ENCODE results near the gene OSBPL6.
"Not testable (repeated sequence)": the region's sequence is repeated elsewhere in the genome, so short reads cannot be mapped to it uniquely, and the experiment has no call there.

The OSBPL6 gene

GRCh38 chr2:178324077-178324476 is 129.8 kb downstream of the OSBPL6 start:
- Histone ChIP-seq H3K9me3 (ENCODE audit: control insufficient read depth, low read length) (no peaks in the 10 kb centered on the region), H3K36me3 (ENCODE audit: control insufficient read depth, insufficient read depth, low read length) (no peaks in the 10 kb centered on the region), H3K4me3 (ENCODE audit: low read length) (no peak overlapping the region), H3K27me3 (ENCODE audit: control insufficient read depth, insufficient read depth, low read length) (no peaks in the 10 kb centered on the region), H3K4me1 (ENCODE audit: control insufficient read depth, insufficient read depth, low read length) (no peaks in the 10 kb centered on the region), H3K9ac (ENCODE audit: low read length) (no peak overlapping the region)

GRCh38 chr2:178325268-178325667 is 131.0 kb downstream of the OSBPL6 start:
- H3K27me3 ChIP-seq (ENCODE audit: control insufficient read depth, insufficient read depth, low read length), result no peaks in the 10 kb centered on the region
- H3K9me3 ChIP-seq (ENCODE audit: control insufficient read depth, low read length), result no peaks in the 10 kb centered on the region
- H3K36me3 ChIP-seq (ENCODE audit: control insufficient read depth, insufficient read depth, low read length), result no peaks in the 10 kb centered on the region
- no peak overlapping the region for H3K4me3 ChIP-seq (ENCODE audit: low read length)
- no peaks in the 10 kb centered on the region for H3K4me1 ChIP-seq (ENCODE audit: control insufficient read depth, insufficient read depth, low read length)
- no peak overlapping the region for H3K9ac ChIP-seq (ENCODE audit: low read length)

GRCh38 chr2:178327516-178327915 is 133.2 kb downstream of the OSBPL6 start:
- Histone ChIP-seq H3K36me3 (ENCODE audit: control insufficient read depth, insufficient read depth, low read length) (no peaks in the 10 kb centered on the region), H3K4me3 (ENCODE audit: low read length) (no peak overlapping the region), H3K27me3 (ENCODE audit: control insufficient read depth, insufficient read depth, low read length) (no peaks in the 10 kb centered on the region), H3K4me1 (ENCODE audit: control insufficient read depth, insufficient read depth, low read length) (no peaks in the 10 kb centered on the region), H3K9ac (ENCODE audit: low read length) (no peak overlapping the region), H3K9me3 (ENCODE audit: control insufficient read depth, low read length) (no peaks in the 10 kb centered on the region)

- no peak overlapping the region for H3K9ac ChIP-seq (ENCODE audit: low read length)
- no peaks in the 10 kb centered on the region for H3K36me3 ChIP-seq (ENCODE audit: control insufficient read depth, insufficient read depth, low read length)
- H3K4me1 ChIP-seq (ENCODE audit: control insufficient read depth, insufficient read depth, low read length), result no peaks in the 10 kb centered on the region
- no peaks in the 10 kb centered on the region for H3K9me3 ChIP-seq (ENCODE audit: control insufficient read depth, low read length)
- no peaks in the 10 kb centered on the region for H3K27me3 ChIP-seq (ENCODE audit: control insufficient read depth, insufficient read depth, low read length)
- no peak overlapping the region for H3K4me3 ChIP-seq (ENCODE audit: low read length)
Measured at GRCh38 chr2:178328037-178328436, 133.7 kb downstream of the OSBPL6 start.

- Histone ChIP-seq H3K27me3 (ENCODE audit: control insufficient read depth, insufficient read depth, low read length) (no peaks in the 10 kb centered on the region), H3K4me3 (ENCODE audit: low read length) (no peak overlapping the region), H3K36me3 (ENCODE audit: control insufficient read depth, insufficient read depth, low read length) (no peaks in the 10 kb centered on the region), H3K9ac (ENCODE audit: low read length) (no peak overlapping the region), H3K9me3 (ENCODE audit: control insufficient read depth, low read length) (no peaks in the 10 kb centered on the region), H3K4me1 (ENCODE audit: control insufficient read depth, insufficient read depth, low read length) (no peaks in the 10 kb centered on the region)
Measured at GRCh38 chr2:178330175-178331017, 136.1 kb downstream of the OSBPL6 start.

GRCh38 chr2:178331474-178332432 is 137.4 kb downstream of the OSBPL6 start:
- H3K27me3 ChIP-seq (ENCODE audit: control insufficient read depth, insufficient read depth, low read length), result no peaks in the 10 kb centered on the region
- no peak overlapping the region for H3K9ac ChIP-seq (ENCODE audit: low read length)
- no peaks in the 10 kb centered on the region for H3K4me1 ChIP-seq (ENCODE audit: control insufficient read depth, insufficient read depth, low read length)
- no peaks in the 10 kb centered on the region for H3K36me3 ChIP-seq (ENCODE audit: control insufficient read depth, insufficient read depth, low read length)
- H3K9me3 ChIP-seq (ENCODE audit: control insufficient read depth, low read length), result no peaks in the 10 kb centered on the region
- H3K4me3 ChIP-seq (ENCODE audit: low read length), result no peak overlapping the region

GRCh38 chr2:178333851-178334250 is 139.5 kb downstream of the OSBPL6 start:
- Histone ChIP-seq H3K4me3 (ENCODE audit: low read length) (no peak overlapping the region), H3K9me3 (ENCODE audit: control insufficient read depth, low read length) (no peaks in the 10 kb centered on the region), H3K4me1 (ENCODE audit: control insufficient read depth, insufficient read depth, low read length) (no peaks in the 10 kb centered on the region), H3K9ac (ENCODE audit: low read length) (no peak overlapping the region), H3K27me3 (ENCODE audit: control insufficient read depth, insufficient read depth, low read length) (no peaks in the 10 kb centered on the region), H3K36me3 (ENCODE audit: control insufficient read depth, insufficient read depth, low read length) (no peaks in the 10 kb centered on the region)

GRCh38 chr2:178335230-178335629 is 140.9 kb downstream of the OSBPL6 start:
- Histone ChIP-seq H3K9me3 (ENCODE audit: control insufficient read depth, low read length) (no peaks in the 10 kb centered on the region), H3K27me3 (ENCODE audit: control insufficient read depth, insufficient read depth, low read length) (no peaks in the 10 kb centered on the region)

GRCh38 chr2:178344121-178344520 is 149.8 kb downstream of the OSBPL6 start:
- Histone ChIP-seq H3K4me1 (ENCODE audit: control insufficient read depth, insufficient read depth, low read length) (no peaks in the 10 kb centered on the region), H3K4me3 (ENCODE audit: low read length) (no peak overlapping the region), H3K36me3 (ENCODE audit: control insufficient read depth, insufficient read depth, low read length) (no peaks in the 10 kb centered on the region), H3K27me3 (ENCODE audit: control insufficient read depth, insufficient read depth, low read length) (no peaks in the 10 kb centered on the region), H3K9me3 (ENCODE audit: control insufficient read depth, low read length) (no peaks in the 10 kb centered on the region), H3K9ac (ENCODE audit: low read length) (no peak overlapping the region)

More at GRCh38 chr2:178335230-178335629, 140.9 kb downstream of the OSBPL6 start:
- Histone ChIP-seq H3K9ac (ENCODE audit: low read length) (no peak overlapping the region), H3K4me3 (ENCODE audit: low read length) (no peak overlapping the region), H3K36me3 (ENCODE audit: control insufficient read depth, insufficient read depth, low read length) (no peaks in the 10 kb centered on the region), H3K4me1 (ENCODE audit: control insufficient read depth, insufficient read depth, low read length) (no peaks in the 10 kb centered on the region)

- Histone ChIP-seq H3K9ac (ENCODE audit: low read length) (no peak overlapping the region), H3K4me1 (ENCODE audit: control insufficient read depth, insufficient read depth, low read length) (no peaks in the 10 kb centered on the region), H3K36me3 (ENCODE audit: control insufficient read depth, insufficient read depth, low read length) (no peaks in the 10 kb centered on the region), H3K9me3 (ENCODE audit: control insufficient read depth, low read length) (no peaks in the 10 kb centered on the region), H3K4me3 (ENCODE audit: low read length) (no peak overlapping the region), H3K27me3 (ENCODE audit: control insufficient read depth, insufficient read depth, low read length) (no peaks in the 10 kb centered on the region)
Measured at GRCh38 chr2:178345951-178346350, 151.6 kb downstream of the OSBPL6 start.

- no peaks in the 10 kb centered on the region for H3K36me3 ChIP-seq (ENCODE audit: control insufficient read depth, insufficient read depth, low read length)
- H3K9ac ChIP-seq (ENCODE audit: low read length), result no peak overlapping the region
- H3K4me1 ChIP-seq (ENCODE audit: control insufficient read depth, insufficient read depth, low read length), result no peaks in the 10 kb centered on the region
- no peaks in the 10 kb centered on the region for H3K27me3 ChIP-seq (ENCODE audit: control insufficient read depth, insufficient read depth, low read length)
- no peak overlapping the region for H3K4me3 ChIP-seq (ENCODE audit: low read length)
- H3K9me3 ChIP-seq (ENCODE audit: control insufficient read depth, low read length), result no peaks in the 10 kb centered on the region
Measured at GRCh38 chr2:178350051-178350450, 155.7 kb downstream of the OSBPL6 start.

GRCh38 chr2:178357704-178358103 is 163.4 kb downstream of the OSBPL6 start:
- H3K4me1 ChIP-seq (ENCODE audit: control insufficient read depth, insufficient read depth, low read length); H3K4me3 ChIP-seq (ENCODE audit: low read length); H3K9me3 ChIP-seq (ENCODE audit: control insufficient read depth, low read length); H3K36me3 ChIP-seq (ENCODE audit: control insufficient read depth, insufficient read depth, low read length); H3K27me3 ChIP-seq (ENCODE audit: control insufficient read depth, insufficient read depth, low read length); H3K9ac ChIP-seq (ENCODE audit: low read length): not testable (repeated sequence)
